ENCODE results near the gene C3orf22.
"Not testable (repeated sequence)": the region's sequence is repeated elsewhere in the genome, so short reads cannot be mapped to it uniquely, and the experiment has no call there.

DNA sequence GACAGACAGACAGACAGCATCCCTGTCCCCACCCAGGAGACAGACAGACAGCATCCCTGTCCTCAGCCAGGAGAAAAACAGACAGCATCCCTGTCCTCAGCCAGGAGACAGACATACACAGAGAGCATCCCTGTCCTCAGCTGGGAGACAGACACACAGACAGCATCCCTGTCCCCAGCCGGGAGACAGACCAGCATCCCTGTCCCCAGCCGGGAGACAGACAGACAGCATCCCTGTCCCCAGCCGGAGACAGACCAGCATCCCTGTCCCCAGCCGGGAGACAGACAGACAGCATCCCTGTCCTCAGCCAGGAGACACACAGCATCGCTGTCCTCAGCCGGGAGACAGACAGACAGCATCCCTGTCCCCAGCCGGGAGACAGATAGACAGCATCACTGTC is 24.0 kb downstream of the C3orf22 start:
- TF ChIP-seq, protein P1, sequence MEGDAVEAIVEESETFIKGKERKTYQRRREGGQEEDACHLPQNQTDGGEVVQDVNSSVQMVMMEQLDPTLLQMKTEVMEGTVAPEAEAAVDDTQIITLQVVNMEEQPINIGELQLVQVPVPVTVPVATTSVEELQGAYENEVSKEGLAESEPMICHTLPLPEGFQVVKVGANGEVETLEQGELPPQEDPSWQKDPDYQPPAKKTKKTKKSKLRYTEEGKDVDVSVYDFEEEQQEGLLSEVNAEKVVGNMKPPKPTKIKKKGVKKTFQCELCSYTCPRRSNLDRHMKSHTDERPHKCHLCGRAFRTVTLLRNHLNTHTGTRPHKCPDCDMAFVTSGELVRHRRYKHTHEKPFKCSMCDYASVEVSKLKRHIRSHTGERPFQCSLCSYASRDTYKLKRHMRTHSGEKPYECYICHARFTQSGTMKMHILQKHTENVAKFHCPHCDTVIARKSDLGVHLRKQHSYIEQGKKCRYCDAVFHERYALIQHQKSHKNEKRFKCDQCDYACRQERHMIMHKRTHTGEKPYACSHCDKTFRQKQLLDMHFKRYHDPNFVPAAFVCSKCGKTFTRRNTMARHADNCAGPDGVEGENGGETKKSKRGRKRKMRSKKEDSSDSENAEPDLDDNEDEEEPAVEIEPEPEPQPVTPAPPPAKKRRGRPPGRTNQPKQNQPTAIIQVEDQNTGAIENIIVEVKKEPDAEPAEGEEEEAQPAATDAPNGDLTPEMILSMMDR (IDR thresholded peaks at IDR 0.05), result not testable (repeated sequence)
- not testable (repeated sequence) for TF ChIP-seq POLR2A (IDR thresholded peaks at IDR 0.05)
